HepG2 (cell line): ENCODE results near the gene GALK2. TPM values are rescaled to one million over a fixed set of nuclear protein-coding genes. Genes with fewer than 3 reads are reported as not detected.

Source experiments
- CHD4 ChIP-seq: fragments of 200-600 bp; sonication (generic); IDR thresholded peaks from 2 replicates; pipeline ENCODE4 v1.7.0; 2017; ENCODE audit warnings: mild to moderate bottlenecking, low read length, borderline replicate concordance
- FOXC1 ChIP-seq: sonication (generic); formaldehyde crosslinking; IDR thresholded peaks from 2 replicates; pipeline ENCODE4 v1.8.0; 2022; ENCODE audit warnings: mild to moderate bottlenecking, missing genetic modification reagents, borderline replicate concordance
- HOXA3 ChIP-seq: sonication (generic); formaldehyde crosslinking; IDR thresholded peaks from 2 replicates; pipeline ENCODE4 v1.5.0; 2020; ENCODE audit warnings: missing genetic modification reagents
- KDM5A ChIP-seq: fragments of 200-600 bp; sonication (generic); IDR thresholded peaks from 2 replicates; pipeline ENCODE4 v1.7.0; 2018; ENCODE audit warnings: antibody characterized with exemption, mild to moderate bottlenecking, low read length, borderline replicate concordance
- KLF15 ChIP-seq: sonication (generic); formaldehyde crosslinking; IDR thresholded peaks from 2 replicates; pipeline ENCODE4 v1.8.1; 2023; ENCODE audit warnings: borderline replicate concordance, mild to moderate bottlenecking, inconsistent platforms, missing genetic modification reagents, mixed read lengths
- MEIS2 ChIP-seq: sonication (generic); formaldehyde crosslinking; IDR thresholded peaks from 2 replicates; pipeline ENCODE4 v1.9.0; 2021; ENCODE audit warnings: mild to moderate bottlenecking, missing genetic modification reagents
- NFIC ChIP-seq: IDR thresholded peaks from 2 replicates; pipeline ENCODE4 v1.6.1; 2012; ENCODE audit warnings: mild to moderate bottlenecking, low read length, inconsistent platforms
- NR2F1 ChIP-seq, 2 experiments: fragments of 450-650 bp in 1 of 2; formaldehyde crosslinking in 1 of 2; IDR thresholded peaks; 2 replicates each; pipeline versions ENCODE4 v1.5.0 to v1.6.1; 2016 to 2020; ENCODE audit warnings: mild to moderate bottlenecking in 1 of 2, missing compliant biosample characterization in 1 of 2, missing genetic modification reagents in 1 of 2, moderate library complexity in 1 of 2
- POLR2A ChIP-seq, 2 experiments: IDR thresholded peaks; 2 replicates each; pipeline ENCODE4 v1.6.1; 2011; ENCODE audit warnings: low read depth in 2 of 2, low read length in 2 of 2, mild to moderate bottlenecking in 1 of 2, moderate library complexity in 1 of 2; ENCODE audit not compliant: insufficient read depth in 1 of 2
- RAD21 ChIP-seq: fragments of 450-650 bp; formaldehyde crosslinking; IDR thresholded peaks from 2 replicates; pipeline ENCODE4 v1.5.0; 2020; ENCODE audit warnings: mild to moderate bottlenecking
- SNAI1 ChIP-seq: sonication (generic); formaldehyde crosslinking; IDR thresholded peaks from 2 replicates; pipeline ENCODE4 v1.5.0; 2020; ENCODE audit warnings: mild to moderate bottlenecking, missing genetic modification reagents, borderline replicate concordance
- TBL1XR1 ChIP-seq: fragments of 150-350 bp; IDR thresholded peaks from 2 replicates; pipeline ENCODE4 v1.6.1; 2014; ENCODE audit warnings: borderline replicate concordance, low read length; ENCODE audit not compliant: partially characterized antibody
- ZFP1 ChIP-seq: IDR thresholded peaks from 2 replicates; pipeline ENCODE4 v1.6.1; 2016
- ZKSCAN1 ChIP-seq: fragments of 150-350 bp; IDR thresholded peaks from 2 replicates; pipeline ENCODE4 v1.6.1; 2014; ENCODE audit warnings: low read length
- ZNF543 ChIP-seq: sonication (generic); formaldehyde crosslinking; IDR thresholded peaks from 2 replicates; pipeline ENCODE4 v1.4.0; 2020; ENCODE audit warnings: mild to moderate bottlenecking, missing genetic modification reagents
- ZNF879 ChIP-seq: sonication (generic); formaldehyde crosslinking; IDR thresholded peaks from 2 replicates; pipeline ENCODE4 v1.8.1; 2023; ENCODE audit warnings: missing genetic modification reagents
- polyA plus RNA-seq, 8 experiments: library from polyadenylated mRNA; depleted of rRNA in 3 of 8; stranded (reverse) in 7 of 8; unstranded in 1 of 8; fragments of >200 nt; fragmentation: Illumina TruSeq in 4 of 8; extraction: Trizol in 4 of 8; gene quantifications; 2 replicates each; pipeline versions ENCODE4 v1.2.1 to v1.2.3, GENCODE V29; 2011 to 2016; ENCODE audit warnings: low read depth in 4 of 8, missing spikeins in 1 of 8, mixed read lengths in 1 of 8; ENCODE audit not compliant: insufficient read depth in 1 of 8
- total RNA-seq, 5 experiments: library from RNA; depleted of rRNA; stranded (reverse); fragments of >200 nt; fragmentation: Illumina TruSeq; extraction: Trizol; gene quantifications; 2 replicates each; pipeline ENCODE4 v1.2.3, GENCODE V29; 2016; ENCODE audit warnings: low read depth in 1 of 5
- TF ChIP-seq, protein P1 (sequence below): IDR thresholded peaks from 2 replicates; pipeline ENCODE4 v1.6.1; 2016; ENCODE audit warnings: low read depth
- TF ChIP-seq, protein P2 (sequence below): sonication (generic); formaldehyde crosslinking; IDR thresholded peaks from 2 replicates; pipeline ENCODE4 v1.4.0; 2020; ENCODE audit warnings: mild to moderate bottlenecking, missing genetic modification reagents
- TF ChIP-seq, protein P3 (sequence below): sonication (generic); formaldehyde crosslinking; IDR thresholded peaks from 2 replicates; pipeline ENCODE4 v1.9.0; 2022; ENCODE audit warnings: missing genetic modification reagents, mild to moderate bottlenecking, borderline replicate concordance
- TF ChIP-seq, protein P4 (sequence below): sonication (generic); formaldehyde crosslinking; IDR thresholded peaks from 2 replicates; pipeline ENCODE4 v1.5.1; 2020; ENCODE audit warnings: missing genetic modification reagents, mild to moderate bottlenecking, borderline replicate concordance
- TF ChIP-seq, protein P5 (sequence below): sonication (generic); formaldehyde crosslinking; IDR thresholded peaks from 2 replicates; pipeline ENCODE4 v1.5.0; 2020; ENCODE audit warnings: missing genetic modification reagents

The GALK2 gene
- total and polyA plus RNA-seq, 2 of the 13 experiments (the other 11 are each of a cell fraction or from before 2014, with no cell fraction given), result 17.6 to 32.8 TPM

DNA sequence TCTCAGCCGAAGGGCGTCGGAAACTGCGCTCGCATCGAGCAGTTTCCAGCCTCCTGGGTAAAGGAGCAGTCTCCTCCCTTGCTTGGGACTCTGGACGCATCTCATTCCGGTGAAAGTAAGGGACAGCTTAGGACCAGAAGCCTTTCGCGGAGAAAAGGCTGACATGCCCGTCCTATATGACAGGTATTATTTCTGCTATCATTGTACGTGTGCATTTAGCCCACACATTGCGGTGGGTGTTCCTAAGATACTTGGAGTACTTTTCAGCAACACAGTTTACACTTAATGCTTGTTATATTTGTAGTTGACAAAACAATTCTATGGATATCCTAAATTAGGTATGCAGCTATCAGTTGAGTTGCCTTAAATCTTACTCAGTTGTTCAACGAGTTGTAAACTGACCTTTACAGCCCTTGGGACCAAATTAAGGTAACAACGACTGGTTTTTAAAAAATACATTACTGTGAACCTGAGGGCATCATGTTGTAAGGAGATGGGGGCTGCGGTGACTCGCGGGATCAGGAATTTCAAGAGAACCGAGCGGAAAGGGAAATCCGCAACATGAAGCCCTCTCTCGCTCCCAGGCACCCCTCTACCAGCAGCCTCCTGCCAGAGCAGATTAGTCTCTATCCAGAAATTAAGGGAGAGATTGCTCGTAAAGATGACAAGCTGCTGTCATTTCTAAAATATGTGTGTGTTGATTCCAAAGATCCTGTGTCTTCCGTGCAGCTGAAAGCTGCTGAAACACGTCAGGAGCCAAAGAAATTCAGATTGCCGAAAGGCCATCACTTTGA, 14.0 kb upstream of the GALK2 start (continued):
- TF ChIP-seq, protein P1, sequence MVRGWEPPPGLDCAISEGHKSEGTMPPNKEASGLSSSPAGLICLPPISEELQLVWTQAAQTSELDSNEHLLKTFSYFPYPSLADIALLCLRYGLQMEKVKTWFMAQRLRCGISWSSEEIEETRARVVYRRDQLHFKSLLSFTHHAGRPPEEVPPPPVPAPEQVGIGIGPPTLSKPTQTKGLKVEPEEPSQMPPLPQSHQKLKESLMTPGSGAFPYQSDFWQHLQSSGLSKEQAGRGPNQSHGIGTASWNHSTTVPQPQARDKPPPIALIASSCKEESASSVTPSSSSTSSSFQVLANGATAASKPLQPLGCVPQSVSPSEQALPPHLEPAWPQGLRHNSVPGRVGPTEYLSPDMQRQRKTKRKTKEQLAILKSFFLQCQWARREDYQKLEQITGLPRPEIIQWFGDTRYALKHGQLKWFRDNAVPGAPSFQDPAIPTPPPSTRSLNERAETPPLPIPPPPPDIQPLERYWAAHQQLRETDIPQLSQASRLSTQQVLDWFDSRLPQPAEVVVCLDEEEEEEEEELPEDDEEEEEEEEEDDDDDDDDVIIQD (CRISPR knock-in tag), result no peak
- TF ChIP-seq, protein P2, sequence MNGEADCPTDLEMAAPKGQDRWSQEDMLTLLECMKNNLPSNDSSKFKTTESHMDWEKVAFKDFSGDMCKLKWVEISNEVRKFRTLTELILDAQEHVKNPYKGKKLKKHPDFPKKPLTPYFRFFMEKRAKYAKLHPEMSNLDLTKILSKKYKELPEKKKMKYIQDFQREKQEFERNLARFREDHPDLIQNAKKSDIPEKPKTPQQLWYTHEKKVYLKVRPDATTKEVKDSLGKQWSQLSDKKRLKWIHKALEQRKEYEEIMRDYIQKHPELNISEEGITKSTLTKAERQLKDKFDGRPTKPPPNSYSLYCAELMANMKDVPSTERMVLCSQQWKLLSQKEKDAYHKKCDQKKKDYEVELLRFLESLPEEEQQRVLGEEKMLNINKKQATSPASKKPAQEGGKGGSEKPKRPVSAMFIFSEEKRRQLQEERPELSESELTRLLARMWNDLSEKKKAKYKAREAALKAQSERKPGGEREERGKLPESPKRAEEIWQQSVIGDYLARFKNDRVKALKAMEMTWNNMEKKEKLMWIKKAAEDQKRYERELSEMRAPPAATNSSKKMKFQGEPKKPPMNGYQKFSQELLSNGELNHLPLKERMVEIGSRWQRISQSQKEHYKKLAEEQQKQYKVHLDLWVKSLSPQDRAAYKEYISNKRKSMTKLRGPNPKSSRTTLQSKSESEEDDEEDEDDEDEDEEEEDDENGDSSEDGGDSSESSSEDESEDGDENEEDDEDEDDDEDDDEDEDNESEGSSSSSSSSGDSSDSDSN (CRISPR knock-in tag), result no peak
- no peak for TF ChIP-seq ZNF543 (CRISPR knock-in tag)
- no peak for TF ChIP-seq TBL1XR1
- peak; percentile 13; the same call in 1 of the 2 replicates for TF ChIP-seq FOXC1
- no peak for TF ChIP-seq CHD4
- peak; percentile 30; the same call in 1 of the 2 replicates for TF ChIP-seq ZNF879 (CRISPR knock-in tag)
- TF ChIP-seq NFIC, result 0 out of 2 replicates have a peak, but pooled peaks have one; percentile 34
- TF ChIP-seq KDM5A, result peak; percentile 28; the same call in 1 of the 2 replicates
- peak; percentile 1; the same call in 1 of the 2 replicates for TF ChIP-seq MEIS2 (CRISPR knock-in tag)
- TF ChIP-seq HOXA3 (CRISPR knock-in tag), result no peak
- no peak for TF ChIP-seq ZKSCAN1
- TF ChIP-seq SNAI1 (CRISPR knock-in tag), result 0 out of 2 replicates have a peak, but pooled peaks have one; percentile 3
- no peak for TF ChIP-seq NR2F1 (CRISPR knock-in tag; IDR thresholded peaks at IDR 0.05)
- TF ChIP-seq RAD21 (CRISPR knock-in tag), result no peak
- TF ChIP-seq, protein P3, sequence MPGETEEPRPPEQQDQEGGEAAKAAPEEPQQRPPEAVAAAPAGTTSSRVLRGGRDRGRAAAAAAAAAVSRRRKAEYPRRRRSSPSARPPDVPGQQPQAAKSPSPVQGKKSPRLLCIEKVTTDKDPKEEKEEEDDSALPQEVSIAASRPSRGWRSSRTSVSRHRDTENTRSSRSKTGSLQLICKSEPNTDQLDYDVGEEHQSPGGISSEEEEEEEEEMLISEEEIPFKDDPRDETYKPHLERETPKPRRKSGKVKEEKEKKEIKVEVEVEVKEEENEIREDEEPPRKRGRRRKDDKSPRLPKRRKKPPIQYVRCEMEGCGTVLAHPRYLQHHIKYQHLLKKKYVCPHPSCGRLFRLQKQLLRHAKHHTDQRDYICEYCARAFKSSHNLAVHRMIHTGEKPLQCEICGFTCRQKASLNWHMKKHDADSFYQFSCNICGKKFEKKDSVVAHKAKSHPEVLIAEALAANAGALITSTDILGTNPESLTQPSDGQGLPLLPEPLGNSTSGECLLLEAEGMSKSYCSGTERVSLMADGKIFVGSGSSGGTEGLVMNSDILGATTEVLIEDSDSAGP (CRISPR knock-in tag), result 0 out of 2 replicates have a peak, but pooled peaks have one; percentile 9
- peak; percentile 73 to 75 for TF ChIP-seq POLR2A (IDR thresholded peaks at IDR 0.05; ENCODE audit: insufficient read depth in 1 of 2, low read depth in 2 of 2, low read length in 2 of 2)
- TF ChIP-seq, protein P4, sequence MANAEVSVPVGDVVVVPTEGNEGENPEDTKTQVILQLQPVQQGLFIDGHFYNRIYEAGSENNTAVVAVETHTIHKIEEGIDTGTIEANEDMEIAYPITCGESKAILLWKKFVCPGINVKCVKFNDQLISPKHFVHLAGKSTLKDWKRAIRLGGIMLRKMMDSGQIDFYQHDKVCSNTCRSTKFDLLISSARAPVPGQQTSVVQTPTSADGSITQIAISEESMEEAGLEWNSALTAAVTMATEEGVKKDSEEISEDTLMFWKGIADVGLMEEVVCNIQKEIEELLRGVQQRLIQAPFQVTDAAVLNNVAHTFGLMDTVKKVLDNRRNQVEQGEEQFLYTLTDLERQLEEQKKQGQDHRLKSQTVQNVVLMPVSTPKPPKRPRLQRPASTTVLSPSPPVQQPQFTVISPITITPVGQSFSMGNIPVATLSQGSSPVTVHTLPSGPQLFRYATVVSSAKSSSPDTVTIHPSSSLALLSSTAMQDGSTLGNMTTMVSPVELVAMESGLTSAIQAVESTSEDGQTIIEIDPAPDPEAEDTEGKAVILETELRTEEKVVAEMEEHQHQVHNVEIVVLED, result 0 out of 2 replicates have a peak, but pooled peaks have one; percentile 26
- TF ChIP-seq, protein P5, sequence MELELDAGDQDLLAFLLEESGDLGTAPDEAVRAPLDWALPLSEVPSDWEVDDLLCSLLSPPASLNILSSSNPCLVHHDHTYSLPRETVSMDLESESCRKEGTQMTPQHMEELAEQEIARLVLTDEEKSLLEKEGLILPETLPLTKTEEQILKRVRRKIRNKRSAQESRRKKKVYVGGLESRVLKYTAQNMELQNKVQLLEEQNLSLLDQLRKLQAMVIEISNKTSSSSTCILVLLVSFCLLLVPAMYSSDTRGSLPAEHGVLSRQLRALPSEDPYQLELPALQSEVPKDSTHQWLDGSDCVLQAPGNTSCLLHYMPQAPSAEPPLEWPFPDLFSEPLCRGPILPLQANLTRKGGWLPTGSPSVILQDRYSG, result no peak
- TF ChIP-seq ZFP1, result no peak
- no peak for TF ChIP-seq KLF15 (CRISPR knock-in tag)
